CD4-positive, CD25-positive, alpha-beta regulatory T cell (primary cell): Measurements from ENCODE around the gene TMEM43. TPM values are rescaled to one million over a fixed set of nuclear protein-coding genes. Genes with fewer than 3 reads are reported as not detected.

Experiments used
- ATAC-seq, 2 donors: fragments of 150-1000 bp; cut with Tn5 transposase; one replicate each; pipeline ENCODE4 v1.10.0; 2021; ENCODE audit warnings: low read depth in 2 of 2, moderate number of reproducible peaks in 2 of 2, moderate library complexity in 1 of 2
- DNase-seq, 3 donors: peaks; one replicate each; pipeline versions ENCODE4 v3.0.0 to v3.0.0-alpha.2; 2012 to 2022; ENCODE audit warnings: mixed read lengths in 1 of 3
- H3K27ac ChIP-seq: one replicate; pipeline ENCODE4 v1.7.0; 2013; ENCODE audit warnings: mild to moderate bottlenecking, low read length; ENCODE audit not compliant: insufficient read depth, poor library complexity, severe bottlenecking
- H3K27me3 ChIP-seq: one replicate; pipeline ENCODE4 v1.7.0; 2013; ENCODE audit warnings: low read length; ENCODE audit not compliant: control insufficient read depth, insufficient read depth
- H3K36me3 ChIP-seq: one replicate; pipeline ENCODE4 v1.7.0; 2013; ENCODE audit warnings: mild to moderate bottlenecking, low read length, moderate library complexity; ENCODE audit not compliant: control insufficient read depth, insufficient read depth
- H3K4me1 ChIP-seq: 2 replicates; pipeline ENCODE4 v1.7.0; 2013; ENCODE audit warnings: mild to moderate bottlenecking, low read length; ENCODE audit not compliant: insufficient read depth, control insufficient read depth, poor library complexity, severe bottlenecking
- H3K4me3 ChIP-seq: one replicate; pipeline ENCODE4 v1.7.0; 2013; ENCODE audit warnings: low read depth, mild to moderate bottlenecking, low read length, moderate library complexity
- H3K9me3 ChIP-seq, 2 experiments: 1 replicate in 1 of 2; 2 replicates in 1 of 2; pipeline ENCODE4 v1.7.0; 2013; ENCODE audit warnings: low read length in 2 of 2, mild to moderate bottlenecking in 1 of 2, moderate library complexity in 1 of 2; ENCODE audit not compliant: control insufficient read depth in 2 of 2
- H3K27ac Mint-ChIP-seq, 3 donors: one replicate each; pipeline ENCODE4 v1.8.0; 2020 to 2022; ENCODE audit warnings: mild to moderate bottlenecking in 3 of 3, mixed read lengths in 3 of 3, moderate library complexity in 2 of 3
- H3K27me3 Mint-ChIP-seq: one replicate; pipeline ENCODE4 v1.8.0; 2022; ENCODE audit warnings: mild to moderate bottlenecking, mixed read lengths
- H3K36me3 Mint-ChIP-seq: one replicate; pipeline ENCODE4 v1.8.0; 2020; ENCODE audit warnings: mixed read lengths
- H3K4me1 Mint-ChIP-seq, 4 donors: one replicate each; pipeline ENCODE4 v1.8.0; 2020 to 2022; ENCODE audit warnings: mixed read lengths in 4 of 4, mild to moderate bottlenecking in 1 of 4
- H3K4me3 Mint-ChIP-seq, 4 donors: one replicate each; pipeline ENCODE4 v1.8.0; 2020 to 2022; ENCODE audit warnings: mild to moderate bottlenecking in 4 of 4, mixed read lengths in 4 of 4, moderate library complexity in 3 of 4
- H3K9me3 Mint-ChIP-seq, 7 donors: one replicate each; pipeline ENCODE4 v1.8.0; 2020 to 2022; ENCODE audit warnings: mixed read lengths in 7 of 7, mild to moderate bottlenecking in 3 of 7, moderate library complexity in 2 of 7
- polyA plus RNA-seq, 4 donors: library from polyadenylated mRNA; unstranded; fragments of 300-500 nt; fragmentation: Illumina TruSeq; gene quantifications; one replicate each; pipeline ENCODE4 v1.2.3, GENCODE V29; 2021
- total RNA-seq: library from RNA; stranded (reverse); gene quantifications from one replicate; pipeline ENCODE4 v1.2.3, GENCODE V29; 2022

The TMEM43 gene
- total and polyA plus RNA-seq, 5 donors from 2014 or later: 50.2 to 81.0 (median 74.3) TPM

- Histone ChIP-seq H3K4me3 (no peak overlapping the region), H3K36me3 (peaks cover 46% of the 10 kb centered on the region), H3K27me3 (no peaks in the 10 kb centered on the region), H3K27ac (no peak overlapping the region), H3K9me3 (no peaks in the 10 kb centered on the region), H3K4me1 (no peaks in the 10 kb centered on the region)
- Mint-ChIP-seq H3K9me3 (peaks cover 0 to 6% (median 0%) of the 10 kb centered on the region in 7 donors), H3K27me3 (no peaks in the 10 kb centered on the region), H3K4me3 (no peak overlapping the region), H3K4me1 (peaks cover 36 to 71% (median 55%) of the 10 kb centered on the region in 4 donors), H3K36me3 (peaks cover 62% of the 10 kb centered on the region), H3K27ac (peak overlapping the region in 1 of 3 donors; percentile 67)
- no peak for DNase-seq
- no peak for ATAC-seq
Observed at GRCh38 chr3:14186854-14187458, 62.1 kb downstream of the TMEM43 start.

DNA sequence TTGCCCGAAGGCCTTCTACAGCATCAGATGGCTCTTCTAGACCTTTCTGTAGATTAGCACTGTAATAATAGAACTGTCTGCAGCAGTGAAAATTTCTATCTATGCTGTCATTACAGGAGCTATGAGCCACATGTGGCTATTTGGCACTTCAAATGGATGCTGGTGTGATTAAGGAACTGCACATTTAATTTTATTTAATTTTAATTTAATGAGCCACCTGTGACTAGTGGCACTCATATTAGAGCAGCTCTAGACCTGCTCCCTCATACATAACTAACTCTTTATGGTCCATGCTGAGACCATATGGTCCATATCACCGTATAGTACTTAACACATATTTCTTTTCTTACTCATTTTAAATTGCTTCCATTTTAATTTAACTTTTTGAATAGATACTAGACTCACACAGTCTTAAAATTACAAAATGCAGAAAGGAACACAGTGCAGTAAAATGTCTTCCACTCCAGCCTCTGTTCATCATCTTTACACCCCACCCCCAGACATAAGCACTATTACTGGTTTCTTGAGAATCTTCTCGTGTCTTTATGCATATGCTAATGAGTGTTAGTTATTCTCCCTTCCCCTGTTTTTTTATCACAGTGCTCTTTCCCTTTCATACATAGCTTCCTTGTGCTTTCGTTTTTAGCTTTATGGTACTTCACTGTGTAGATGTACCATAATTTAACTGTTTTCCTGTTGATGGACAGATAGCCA, 63.3 kb downstream of the TMEM43 start:
- H3K4me1 Mint-ChIP-seq: peaks cover 27 to 72% (median 53%) of the 10 kb centered on the region in 4 donors
- H3K27ac Mint-ChIP-seq: peak overlapping the region in 2 of 3 donors; percentile 29 to 31
- no peaks in the 10 kb centered on the region for H3K9me3 ChIP-seq
- H3K4me1 ChIP-seq: no peaks in the 10 kb centered on the region
- no peak overlapping the region for H3K27ac ChIP-seq
- peaks cover 34% of the 10 kb centered on the region for H3K36me3 ChIP-seq
- H3K36me3 Mint-ChIP-seq: peaks cover 53% of the 10 kb centered on the region
- no peaks in the 10 kb centered on the region for H3K27me3 ChIP-seq
- no peak overlapping the region for H3K4me3 ChIP-seq
- no peak for ATAC-seq
- DNase-seq: peak in 1 of 3 donors; percentile 22
- H3K27me3 Mint-ChIP-seq: no peaks in the 10 kb centered on the region
- H3K4me3 Mint-ChIP-seq: peak overlapping the region in 1 of 4 donors; percentile 6
- H3K9me3 Mint-ChIP-seq: peaks cover 0 to 6% (median 0%) of the 10 kb centered on the region in 7 donors

Other genes starting within 250 kb of the TMEM43 start
- gene WNT7A, start 245.0 kb upstream of the TMEM43 start, total RNA-seq: 2.5 TPM
- gene WNT7A, start 245.0 kb upstream of the TMEM43 start, polyA plus RNA-seq: 1 to 10 TPM in 1 of 4 donors, under 1 TPM in 2, not detected in 1; 0.34 to 1.4 (median 0.87) TPM
- 3.6 TPM for gene CHCHD4, start 182 bp upstream of the TMEM43 start, total RNA-seq
- gene CHCHD4, start 182 bp upstream of the TMEM43 start, polyA plus RNA-seq: 10 to 100 TPM; 10.3 to 21.1 (median 16.5) TPM
- gene XPC, start 53.5 kb downstream of the TMEM43 start, total RNA-seq: 75.5 TPM
- gene XPC, start 53.5 kb downstream of the TMEM43 start, polyA plus RNA-seq: 10 to 100 TPM; 31.3 to 42.7 (median 36.9) TPM
- 6.6 TPM for gene LSM3, start 53.8 kb downstream of the TMEM43 start, total RNA-seq
- gene LSM3, start 53.8 kb downstream of the TMEM43 start, polyA plus RNA-seq: 10 to 100 TPM; 19.1 to 25.7 (median 22.9) TPM